ENCODE results near the gene OLFML1.

The OLFML1 gene

GRCh38 chr11:7533199-7534041 is 48.1 kb downstream of the OLFML1 start:
- DNase-seq = no peak

DNA sequence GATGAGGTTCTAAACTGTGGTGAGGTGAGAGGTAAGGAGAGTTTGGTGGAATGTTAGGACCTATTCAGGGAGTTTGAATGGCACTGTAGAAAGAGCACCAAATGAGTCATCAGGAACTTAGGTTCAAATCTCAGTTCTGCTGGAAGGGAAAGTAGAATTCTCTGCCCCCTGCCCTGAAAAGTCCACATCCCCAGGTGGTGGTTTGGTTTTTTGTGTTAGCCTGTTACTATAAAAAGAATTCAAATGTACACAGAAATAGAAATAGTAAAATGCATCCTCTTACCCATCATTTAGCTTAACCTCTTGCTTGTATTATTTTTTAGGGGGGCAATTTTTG is 48.7 kb downstream of the OLFML1 start:
- DNase-seq = no peak

GRCh38 chr11:7536100-7536499 is 50.8 kb downstream of the OLFML1 start:
- DNase-seq = no peak

- DNase-seq = no peak
These were observed 52.0 kb downstream of the OLFML1 start for GRCh38 chr11:7537265-7537664.

DNA sequence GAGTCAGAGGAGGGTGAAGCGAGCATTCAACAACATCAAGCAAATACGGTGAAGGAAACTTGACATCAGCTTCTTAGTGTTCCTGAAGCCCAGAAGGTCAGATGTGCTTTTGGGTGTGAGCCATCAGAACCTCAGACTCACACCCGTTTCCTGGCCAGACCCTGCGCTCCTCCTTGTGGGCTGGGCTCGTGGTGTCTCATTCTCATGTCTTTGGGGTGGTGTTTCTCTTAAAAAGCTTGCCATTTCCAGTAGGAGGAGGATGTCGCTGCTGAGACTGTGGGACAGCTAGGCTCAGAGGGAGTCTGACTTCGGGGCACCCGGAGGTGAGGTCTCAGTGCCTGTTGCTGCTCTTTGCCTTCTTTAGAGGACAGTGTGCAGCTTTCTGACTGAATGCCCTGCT is 52.7 kb downstream of the OLFML1 start:
- no peak for DNase-seq

DNA sequence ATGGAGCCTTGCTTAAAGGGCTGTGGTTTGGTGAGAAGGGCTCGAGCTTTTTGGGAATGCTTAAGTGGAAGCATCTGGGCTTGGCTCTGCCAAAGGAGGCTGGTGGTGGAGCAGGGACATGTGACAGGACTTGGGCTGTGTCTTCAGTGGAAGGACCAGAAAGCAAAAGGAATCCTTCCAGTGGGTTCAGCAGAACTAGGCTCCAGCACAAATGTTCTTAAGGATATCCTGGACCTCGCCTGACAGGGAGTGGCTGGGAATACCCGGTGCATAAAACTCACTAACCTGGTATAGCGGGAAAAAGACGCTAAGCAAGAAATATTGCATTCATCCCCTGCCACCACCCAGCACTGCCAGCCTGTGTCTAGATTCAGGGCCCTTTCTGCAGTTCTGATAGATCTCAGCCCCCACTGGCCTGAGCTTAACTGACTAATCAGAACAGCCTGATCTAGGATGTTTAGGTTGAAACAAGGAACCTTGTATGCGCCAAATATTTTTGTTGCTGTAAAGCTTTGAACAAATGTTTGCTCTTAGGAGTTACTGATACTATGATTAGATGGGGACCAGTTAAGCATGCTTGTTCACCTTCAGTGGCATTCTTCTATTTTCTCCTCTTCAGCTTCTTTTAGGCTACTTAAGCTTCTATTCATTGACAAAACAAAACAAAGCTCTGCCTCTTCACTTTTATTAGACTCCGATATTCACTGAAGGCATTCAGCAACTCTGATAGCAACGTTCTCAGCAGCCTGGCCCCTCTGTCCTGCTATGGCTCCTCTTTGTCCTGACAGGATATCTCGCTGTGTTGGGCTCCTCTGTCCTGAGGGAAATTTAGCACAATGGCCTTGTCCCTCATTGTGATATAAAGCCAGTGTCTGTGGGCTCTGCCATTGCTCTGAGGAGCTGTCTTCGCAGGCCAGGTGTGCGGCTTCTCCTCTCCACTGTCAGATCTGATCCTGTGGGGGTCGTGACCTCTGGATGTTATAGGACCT is 53.5 kb downstream of the OLFML1 start:
- DNase-seq = no peak

DNA sequence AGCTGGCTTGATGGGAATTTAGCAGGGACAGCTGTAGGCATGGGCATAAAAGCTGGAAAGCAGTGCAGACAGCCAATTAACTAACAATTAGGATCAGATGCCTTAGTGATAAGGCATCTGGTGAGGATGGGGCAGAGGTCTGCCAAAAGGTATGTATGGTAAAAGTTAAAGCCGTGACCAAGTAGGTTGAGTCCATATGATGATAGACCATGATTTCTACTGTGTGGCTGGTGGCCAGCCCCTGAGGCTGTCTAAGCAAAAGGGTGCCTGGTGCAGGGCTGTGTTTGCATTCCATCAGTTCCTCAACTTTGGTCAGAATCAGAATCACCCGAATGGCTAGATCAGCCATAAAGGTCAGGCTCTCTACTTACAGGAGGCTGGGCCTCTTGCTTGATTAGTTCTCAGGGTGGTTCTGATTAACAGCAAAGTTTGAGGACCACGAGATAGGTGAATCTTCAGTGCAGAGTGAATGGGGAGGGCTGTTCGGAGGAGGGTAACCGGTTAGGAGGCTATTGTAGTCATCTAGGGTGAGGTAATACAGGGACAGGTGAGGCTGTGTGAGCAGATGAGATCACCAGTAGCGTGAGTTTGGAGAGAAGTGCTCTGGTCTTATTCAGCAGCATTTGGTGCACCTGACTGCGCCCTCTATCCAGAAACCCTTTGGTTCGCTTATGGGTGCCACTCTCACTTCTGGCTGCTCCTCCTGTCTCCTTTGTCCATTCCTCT is 55.7 kb downstream of the OLFML1 start:
- DNase-seq = no peak

DNA sequence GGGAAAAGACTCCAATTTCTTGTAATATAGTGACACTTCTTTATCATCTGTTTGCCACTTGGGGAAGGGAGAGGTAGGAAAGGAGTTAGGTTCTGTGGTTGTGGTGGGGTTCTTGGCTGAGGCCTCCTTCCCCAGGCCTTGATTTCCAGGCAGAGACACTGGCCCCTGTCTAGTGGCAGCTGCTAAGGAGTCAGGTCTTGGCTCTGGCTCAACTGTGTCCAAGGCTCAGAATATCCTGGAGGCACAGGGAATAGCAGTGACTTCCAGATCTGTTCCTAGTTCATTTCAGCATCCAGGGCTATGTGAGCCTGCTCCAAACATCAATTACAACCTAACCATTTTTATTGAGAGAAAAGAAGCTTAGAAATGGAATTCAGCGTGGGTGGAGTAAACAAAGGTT is 58.0 kb downstream of the OLFML1 start:
- DNase-seq = no peak

DNA sequence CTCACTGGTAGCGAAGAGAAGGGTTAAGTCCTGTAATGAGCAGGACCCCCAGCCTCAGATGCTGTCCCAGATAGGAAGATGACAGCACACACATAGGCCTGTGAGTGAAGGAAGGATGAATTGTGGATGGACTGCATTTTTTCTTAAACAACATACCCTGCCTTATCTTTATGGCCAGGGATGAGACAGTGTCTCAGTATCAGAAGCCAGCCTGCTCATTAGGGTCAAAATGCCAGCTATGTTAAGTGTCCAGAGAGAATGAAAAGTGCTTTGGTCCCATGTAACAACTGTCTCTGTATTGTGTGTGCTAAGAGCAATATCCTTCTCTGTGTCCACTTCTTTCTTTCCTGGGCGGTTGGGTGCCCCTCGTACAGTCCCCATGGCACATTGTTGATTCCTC is 58.7 kb downstream of the OLFML1 start:
- no peak for DNase-seq

DNA sequence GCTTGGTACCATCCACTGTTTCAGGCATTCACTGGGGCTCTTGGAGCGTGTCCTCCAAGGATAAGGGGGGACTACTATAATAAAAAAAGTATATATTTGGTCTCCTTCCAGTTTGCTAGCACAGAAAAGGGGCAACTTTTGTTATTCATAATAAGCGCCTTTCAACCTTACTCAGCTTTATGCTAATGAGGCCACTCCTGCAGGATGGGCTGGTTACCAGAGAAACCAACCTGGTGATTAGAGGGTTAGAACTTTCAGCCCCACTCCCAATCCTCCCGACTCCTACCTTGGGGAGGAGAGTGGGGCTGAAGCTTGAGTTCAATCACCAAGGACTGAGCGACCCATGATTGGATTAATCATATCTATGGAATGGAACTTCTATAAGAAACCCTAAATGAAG is 60.3 kb downstream of the OLFML1 start:
- DNase-seq = no peak

GRCh38 chr11:7546324-7546791 is 61.1 kb downstream of the OLFML1 start:
- DNase-seq = no peak

- no peak for DNase-seq
These were observed 62.4 kb downstream of the OLFML1 start for GRCh38 chr11:7547687-7548086.

DNA sequence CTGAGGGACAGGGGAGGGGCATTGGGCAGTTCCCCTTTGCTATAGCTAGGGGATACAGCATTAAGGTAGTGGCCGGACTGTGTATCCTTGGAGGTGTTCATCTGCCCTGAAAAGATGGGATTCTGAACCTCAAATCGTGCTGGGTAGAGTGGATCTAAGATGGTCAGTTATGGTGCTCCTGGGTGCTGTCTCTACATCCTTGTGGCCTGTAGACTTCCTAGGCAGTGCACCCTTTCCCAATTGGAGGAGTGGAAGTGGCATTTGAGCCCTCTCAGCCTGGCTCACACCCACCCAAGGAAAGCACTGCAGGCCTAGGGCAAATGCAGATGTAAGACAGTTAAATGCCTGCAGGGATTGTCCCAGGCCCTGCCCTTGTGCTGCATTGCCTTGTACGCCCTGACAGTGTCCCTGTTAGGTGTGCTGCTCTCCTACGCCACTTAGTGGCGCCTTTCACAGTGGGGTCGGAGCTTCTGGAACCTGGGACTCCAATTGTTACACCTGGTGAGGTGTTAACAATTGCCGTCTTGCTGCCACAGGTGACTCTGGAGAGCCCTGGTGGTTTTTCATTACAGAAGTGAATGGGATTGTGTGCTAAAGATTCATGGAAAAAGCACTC is 63.5 kb downstream of the OLFML1 start:
- no peak for DNase-seq

- no peak for DNase-seq
These were observed 64.4 kb downstream of the OLFML1 start for GRCh38 chr11:7549681-7550080.

DNA sequence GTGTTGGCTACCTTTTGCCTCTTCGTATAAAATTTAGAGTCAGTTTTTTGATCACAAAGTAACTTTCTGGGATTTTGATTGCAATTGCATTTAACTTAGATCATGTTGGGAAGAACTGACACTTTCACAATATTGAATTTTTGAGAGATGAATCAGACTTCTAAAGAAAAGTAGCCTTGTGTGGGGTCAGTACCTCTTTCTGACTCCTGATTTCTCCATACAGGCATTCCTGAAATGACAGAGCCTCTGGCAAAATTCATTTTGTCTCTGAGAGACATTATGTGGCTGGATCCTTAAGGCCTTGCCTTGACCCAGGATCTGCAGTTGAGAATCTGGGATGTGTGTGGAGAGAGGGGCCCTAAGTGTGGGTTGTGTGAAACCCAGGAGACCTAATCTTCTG is 66.3 kb downstream of the OLFML1 start:
- DNase-seq = no peak

DNA sequence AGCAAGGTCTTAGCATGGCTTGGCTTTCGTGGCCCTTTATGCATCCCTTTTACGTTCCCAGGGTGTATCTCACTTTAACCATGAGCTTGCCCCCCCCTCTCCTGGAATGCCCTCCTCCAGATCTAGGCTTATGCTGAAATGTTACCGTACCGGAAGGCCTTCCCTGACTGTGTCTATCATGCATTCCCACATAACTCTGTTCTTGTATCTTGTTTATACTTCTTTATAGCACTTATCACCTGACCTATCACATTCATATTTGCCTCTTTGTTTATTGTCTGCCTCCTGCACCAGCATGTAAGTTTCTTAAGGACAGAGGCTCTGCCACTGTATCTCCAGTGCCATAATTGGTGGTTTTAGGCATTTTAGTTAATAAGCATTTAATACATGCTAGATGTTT is 67.4 kb downstream of the OLFML1 start:
- no peak for DNase-seq

DNA sequence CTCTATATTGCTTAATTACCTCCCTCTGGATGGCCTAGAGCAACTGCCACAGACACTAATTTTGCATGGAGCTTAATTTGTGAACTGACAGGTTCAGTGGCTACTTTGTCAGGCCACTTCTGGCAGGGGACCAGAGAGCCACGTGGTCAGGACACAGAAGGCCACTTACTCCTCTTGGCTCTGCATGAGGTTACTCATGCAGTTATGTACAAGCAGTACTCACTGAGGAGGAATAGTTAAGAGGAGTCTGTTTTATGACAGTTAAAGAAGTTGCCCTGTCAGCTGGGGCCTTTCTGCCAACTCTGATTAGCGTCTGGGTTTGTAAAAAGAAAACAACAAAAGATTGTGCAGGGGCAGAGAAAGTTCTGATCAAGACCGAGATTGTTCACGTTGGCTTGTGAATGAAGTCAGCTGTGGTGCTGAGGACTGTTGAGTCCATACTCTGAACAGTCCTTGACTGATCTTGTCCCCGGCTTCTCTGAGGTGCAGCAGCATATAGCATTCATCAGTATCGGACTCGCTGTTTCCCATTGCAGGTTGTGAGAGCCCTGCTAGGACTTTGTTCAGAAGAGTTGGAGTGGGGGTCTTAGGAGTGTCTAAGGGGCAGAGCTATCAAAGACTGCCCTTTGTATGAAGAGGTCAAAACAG is 69.9 kb downstream of the OLFML1 start:
- no peak for DNase-seq

DNA sequence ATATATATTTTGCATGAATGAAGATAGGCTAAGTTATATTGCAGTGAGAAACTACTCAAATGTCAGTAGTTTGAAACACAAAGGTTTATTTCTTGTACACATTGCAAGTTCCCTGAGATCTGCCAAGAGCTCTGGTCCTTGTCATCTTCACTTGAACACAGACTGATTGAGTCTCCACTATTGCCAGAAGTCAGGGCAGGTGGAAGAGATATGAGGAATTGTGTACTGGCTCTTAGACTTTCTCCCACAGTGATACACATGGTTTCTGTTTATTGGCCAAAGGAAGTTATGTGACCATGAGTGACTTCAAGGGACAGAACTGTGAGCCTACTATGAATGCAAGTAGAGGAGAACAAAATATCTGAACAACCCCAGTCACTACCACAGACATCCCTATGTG is 72.7 kb downstream of the OLFML1 start:
- DNase-seq = no peak

- no peak for DNase-seq
These were observed 74.3 kb downstream of the OLFML1 start for GRCh38 chr11:7559398-7560283.

All from NCI-H2227 treated with DMSO at 0.1 percent for 48 hours (cell line).